Endodermal cell (in vitro differentiated cells): ENCODE results near the gene MCTP1. TPM values are rescaled to one million over a fixed set of nuclear protein-coding genes. Genes with fewer than 3 reads are reported as not detected.

Experiments used
- DNase-seq: peaks from one replicate; pipeline ENCODE4 v3.0.0-alpha.2; 2017
- H3K27ac ChIP-seq: 2 replicates; pipeline ENCODE4 v1.5.1; 2013; ENCODE audit warnings: mild to moderate bottlenecking, low read depth, low read length, moderate library complexity
- H3K27me3 ChIP-seq: 2 replicates; pipeline ENCODE4 v1.6.1; 2013; ENCODE audit warnings: mild to moderate bottlenecking, low read length, moderate library complexity; ENCODE audit not compliant: insufficient read depth, control insufficient read depth, poor library complexity, severe bottlenecking
- H3K36me3 ChIP-seq: 2 replicates; pipeline ENCODE4 v1.7.0; 2013; ENCODE audit warnings: mild to moderate bottlenecking, low read length, moderate library complexity; ENCODE audit not compliant: control insufficient read depth, insufficient read depth
- H3K4me1 ChIP-seq: one replicate; pipeline ENCODE4 v1.7.0; 2013; ENCODE audit warnings: low read length; ENCODE audit not compliant: control insufficient read depth, insufficient read depth
- H3K4me3 ChIP-seq: 2 replicates; pipeline ENCODE4 v1.5.1; 2013; ENCODE audit warnings: mild to moderate bottlenecking, low read length, moderate library complexity
- H3K9ac ChIP-seq: 2 replicates; pipeline ENCODE4 v1.6.1; 2013; ENCODE audit warnings: mild to moderate bottlenecking, low read length, moderate library complexity; ENCODE audit not compliant: poor library complexity, severe bottlenecking; ENCODE audit errors: extremely low read depth
- H3K9me3 ChIP-seq: 2 replicates; pipeline ENCODE4 v1.6.1; 2013; ENCODE audit warnings: mild to moderate bottlenecking, low read length, moderate library complexity; ENCODE audit not compliant: control insufficient read depth
- H3K27ac Mint-ChIP-seq: 2 replicates; pipeline ENCODE4 v1.8.0; 2020; ENCODE audit warnings: mixed read lengths
- H3K27me3 Mint-ChIP-seq: 2 replicates; pipeline ENCODE4 v1.8.0; 2021; ENCODE audit warnings: mild to moderate bottlenecking, mixed read lengths; ENCODE audit not compliant: insufficient read depth
- H3K36me3 Mint-ChIP-seq: 2 replicates; pipeline ENCODE4 v1.8.0; 2020; ENCODE audit warnings: low read depth, mixed read lengths
- H3K4me1 Mint-ChIP-seq: 2 replicates; pipeline ENCODE4 v1.8.0; 2020; ENCODE audit warnings: mixed read lengths
- H3K4me3 Mint-ChIP-seq: 2 replicates; pipeline ENCODE4 v1.8.0; 2020; ENCODE audit warnings: mild to moderate bottlenecking, moderate library complexity, mixed read lengths
- H3K9me3 Mint-ChIP-seq: 2 replicates; pipeline ENCODE4 v1.8.0; 2020; ENCODE audit warnings: mild to moderate bottlenecking, mixed read lengths
- WGBS, 2 experiments: methylation state at CpG; one replicate each; pipeline versions ENCODE4 v1.1.5 to v1.1.7; 2013; ENCODE audit warnings: missing lambda C conversion rate in 2 of 2, mixed read lengths in 1 of 2; ENCODE audit not compliant: insufficient coverage in 1 of 2, insufficient read length in 1 of 2; 5-methylcytosine and 5-hydroxymethylcytosine counted together
- total RNA-seq, 2 donors: library from RNA; stranded (reverse); fragmentation: NEBNext Ultra II Directional in 1 of 2; extraction: Animal tissue kit (Norgen Biotek cat#: 25700) in 1 of 2; gene quantifications; 2 replicates in 1 of 2; 3 replicates in 1 of 2; pipeline ENCODE4 v1.2.1, GENCODE V29; 2021
- TF ChIP-seq, protein P1 (sequence below): fragments of 200-600 bp; sonication (generic); conservative IDR thresholded peaks from 2 replicates; pipeline ENCODE4 v1.5.0; 2021; ENCODE audit warnings: antibody characterized with exemption, mild to moderate bottlenecking

MCTP1 gene
- total RNA-seq, 2 donors from 2014 or later: 0.71 to 3.7 TPM

DNA sequence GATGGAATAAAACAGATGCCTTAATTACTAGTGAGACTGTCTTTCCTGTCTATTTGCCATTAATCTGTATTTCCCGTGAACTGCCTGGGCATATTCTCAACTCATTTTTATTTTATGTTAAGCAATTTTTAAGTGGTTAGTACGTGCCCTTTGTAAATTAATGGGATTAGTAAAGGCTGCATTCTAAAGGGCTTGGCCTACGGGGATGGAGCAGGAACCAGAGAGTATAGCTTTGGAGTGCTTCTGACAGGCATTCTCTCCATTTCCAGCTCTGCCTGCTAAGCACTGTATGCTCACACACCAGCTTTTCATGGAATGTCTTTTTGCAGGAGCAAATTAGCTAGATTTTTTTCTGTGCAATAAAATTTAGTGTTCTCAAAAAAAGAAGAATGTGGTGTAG lies 241.2 kb downstream of the MCTP1 start:
- no peaks in the 10 kb centered on the region for H3K36me3 Mint-ChIP-seq
- no peaks in the 10 kb centered on the region for H3K4me1 Mint-ChIP-seq
- Histone ChIP-seq H3K9ac (no peak overlapping the region), H3K36me3 (no peaks in the 10 kb centered on the region), H3K27ac (no peak overlapping the region), H3K27me3 (no peaks in the 10 kb centered on the region), H3K9me3 (no peaks in the 10 kb centered on the region), H3K4me1 (no peaks in the 10 kb centered on the region), H3K4me3 (no peak overlapping the region)
- H3K4me3 Mint-ChIP-seq: no peak overlapping the region
- H3K27me3 Mint-ChIP-seq: no peaks in the 10 kb centered on the region
- no peaks in the 10 kb centered on the region for H3K9me3 Mint-ChIP-seq
- no peak overlapping the region for H3K27ac Mint-ChIP-seq
- 76 to 80% methylated on average over 1 to 3 of the region's 3 CpGs for WGBS, 2 experiments
- TF ChIP-seq, protein P1, sequence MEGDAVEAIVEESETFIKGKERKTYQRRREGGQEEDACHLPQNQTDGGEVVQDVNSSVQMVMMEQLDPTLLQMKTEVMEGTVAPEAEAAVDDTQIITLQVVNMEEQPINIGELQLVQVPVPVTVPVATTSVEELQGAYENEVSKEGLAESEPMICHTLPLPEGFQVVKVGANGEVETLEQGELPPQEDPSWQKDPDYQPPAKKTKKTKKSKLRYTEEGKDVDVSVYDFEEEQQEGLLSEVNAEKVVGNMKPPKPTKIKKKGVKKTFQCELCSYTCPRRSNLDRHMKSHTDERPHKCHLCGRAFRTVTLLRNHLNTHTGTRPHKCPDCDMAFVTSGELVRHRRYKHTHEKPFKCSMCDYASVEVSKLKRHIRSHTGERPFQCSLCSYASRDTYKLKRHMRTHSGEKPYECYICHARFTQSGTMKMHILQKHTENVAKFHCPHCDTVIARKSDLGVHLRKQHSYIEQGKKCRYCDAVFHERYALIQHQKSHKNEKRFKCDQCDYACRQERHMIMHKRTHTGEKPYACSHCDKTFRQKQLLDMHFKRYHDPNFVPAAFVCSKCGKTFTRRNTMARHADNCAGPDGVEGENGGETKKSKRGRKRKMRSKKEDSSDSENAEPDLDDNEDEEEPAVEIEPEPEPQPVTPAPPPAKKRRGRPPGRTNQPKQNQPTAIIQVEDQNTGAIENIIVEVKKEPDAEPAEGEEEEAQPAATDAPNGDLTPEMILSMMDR: no peak
- DNase-seq: no peak

DNA sequence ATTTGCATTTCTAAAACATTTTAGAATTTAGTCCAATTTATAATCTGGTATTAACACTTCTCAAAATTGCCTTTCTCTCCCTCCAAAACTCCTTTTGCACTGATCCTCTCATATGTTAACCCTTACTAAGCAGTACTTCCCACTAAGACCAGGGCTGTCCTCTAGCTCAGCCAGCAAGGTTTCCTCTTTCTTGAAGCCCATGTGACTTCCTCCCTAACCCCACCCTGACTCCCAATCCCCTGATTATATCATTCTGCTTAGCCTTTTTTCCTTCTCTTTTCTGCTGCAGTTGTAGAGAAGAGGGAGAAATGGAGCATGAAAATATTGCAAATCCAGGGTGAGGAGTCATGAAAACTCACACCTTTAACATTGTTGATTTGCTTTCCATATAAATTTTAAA lies 241.7 kb downstream of the MCTP1 start:
- Histone ChIP-seq H3K27ac (no peak overlapping the region), H3K9ac (no peak overlapping the region), H3K4me1 (no peaks in the 10 kb centered on the region), H3K9me3 (no peaks in the 10 kb centered on the region), H3K36me3 (no peaks in the 10 kb centered on the region), H3K27me3 (no peaks in the 10 kb centered on the region), H3K4me3 (no peak overlapping the region)
- no peaks in the 10 kb centered on the region for H3K9me3 Mint-ChIP-seq
- TF ChIP-seq, protein P1: no peak
- H3K4me1 Mint-ChIP-seq: no peaks in the 10 kb centered on the region
- H3K36me3 Mint-ChIP-seq: no peaks in the 10 kb centered on the region
- no peaks in the 10 kb centered on the region for H3K27me3 Mint-ChIP-seq
- H3K27ac Mint-ChIP-seq: no peak overlapping the region
- H3K4me3 Mint-ChIP-seq: no peak overlapping the region
- DNase-seq: no peak

DNA sequence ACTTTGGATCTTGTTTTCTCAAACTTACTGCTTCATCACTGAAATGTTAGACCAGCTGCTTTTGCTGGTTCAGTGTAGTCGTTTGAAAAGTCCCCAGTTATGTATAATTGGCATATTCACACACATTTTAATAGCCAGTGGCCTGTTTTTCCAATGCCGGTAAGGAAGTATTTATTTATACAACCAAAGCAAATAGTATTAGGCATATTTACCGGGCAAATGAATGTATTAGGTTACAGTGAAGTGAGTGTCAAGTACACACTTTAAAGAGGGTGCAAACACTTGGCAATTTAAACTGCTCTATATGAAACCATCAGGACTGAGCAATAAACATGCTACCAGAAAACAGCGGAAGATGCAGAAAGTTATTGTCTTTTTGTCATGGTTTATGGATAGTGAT lies 242.9 kb downstream of the MCTP1 start:
- no peaks in the 10 kb centered on the region for H3K4me1 Mint-ChIP-seq
- 90 to 100% methylated on average over 1 to 4 of the region's 4 CpGs for WGBS, 2 experiments
- no peaks in the 10 kb centered on the region for H3K36me3 ChIP-seq

More for the DNA sequence above, 242.9 kb downstream of the MCTP1 start:
- H3K27ac Mint-ChIP-seq: no peak overlapping the region
- no peak for DNase-seq
- H3K36me3 Mint-ChIP-seq: no peaks in the 10 kb centered on the region
- no peaks in the 10 kb centered on the region for H3K4me1 ChIP-seq
- no peaks in the 10 kb centered on the region for H3K9me3 Mint-ChIP-seq
- H3K4me3 ChIP-seq: no peak overlapping the region
- H3K9ac ChIP-seq: no peak overlapping the region
- H3K4me3 Mint-ChIP-seq: no peak overlapping the region
- H3K27me3 ChIP-seq: no peaks in the 10 kb centered on the region
- H3K27me3 Mint-ChIP-seq: no peaks in the 10 kb centered on the region
- H3K27ac ChIP-seq: no peak overlapping the region
- no peaks in the 10 kb centered on the region for H3K9me3 ChIP-seq
- TF ChIP-seq, protein P1: no peak
